Stimulated activated CD4-positive, alpha-beta T cell treated with anti-CD3 and anti-CD28 coated beads, Interleukin-4, amount 100 ng/mL, for 1 hour (primary cell): ENCODE results near the gene SYMPK.

Experiments used
- DNase-seq: peaks from one replicate; pipeline ENCODE4 v3.0.0-alpha.2; 2020

The SYMPK gene

GRCh38 chr19:45866400-45867176, 3.6 kb upstream of the SYMPK start:
- no peak for DNase-seq

GRCh38 chr19:45865269-45865948, 2.5 kb upstream of the SYMPK start:
- DNase-seq, result no peak

DNA sequence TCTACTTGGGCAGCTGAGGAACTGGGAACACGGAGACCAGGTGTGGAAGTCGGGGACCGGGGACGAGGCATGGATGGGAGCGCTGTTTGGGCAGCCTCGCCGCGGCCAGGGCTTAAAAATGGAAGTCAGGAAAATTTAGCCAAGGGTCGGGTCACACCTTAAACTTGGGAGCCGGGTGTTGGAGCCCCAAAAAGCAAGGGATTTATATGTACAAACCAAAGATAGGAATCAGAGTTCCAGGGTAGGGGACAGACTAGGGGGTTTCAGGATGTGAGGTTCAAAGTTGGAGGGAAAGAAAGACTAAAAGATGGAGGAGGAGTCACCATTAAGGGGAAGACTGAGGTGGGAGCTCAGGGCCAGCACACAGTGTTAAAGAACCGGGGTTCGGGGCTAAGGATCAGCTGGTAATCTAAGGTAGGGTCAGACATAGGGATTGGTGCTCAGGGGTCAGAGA, 1.7 kb upstream of the SYMPK start:
- DNase-seq, result no peak

GRCh38 chr19:45863840-45864628, 1.1 kb upstream of the SYMPK start, which contains the start of gene FOXA3:
TSS of gene FOXA3 (plus strand) at chr19:45864326. CDS start at chr19:45864457, 131 bp downstream.
- peak; percentile 60 for DNase-seq

DNA sequence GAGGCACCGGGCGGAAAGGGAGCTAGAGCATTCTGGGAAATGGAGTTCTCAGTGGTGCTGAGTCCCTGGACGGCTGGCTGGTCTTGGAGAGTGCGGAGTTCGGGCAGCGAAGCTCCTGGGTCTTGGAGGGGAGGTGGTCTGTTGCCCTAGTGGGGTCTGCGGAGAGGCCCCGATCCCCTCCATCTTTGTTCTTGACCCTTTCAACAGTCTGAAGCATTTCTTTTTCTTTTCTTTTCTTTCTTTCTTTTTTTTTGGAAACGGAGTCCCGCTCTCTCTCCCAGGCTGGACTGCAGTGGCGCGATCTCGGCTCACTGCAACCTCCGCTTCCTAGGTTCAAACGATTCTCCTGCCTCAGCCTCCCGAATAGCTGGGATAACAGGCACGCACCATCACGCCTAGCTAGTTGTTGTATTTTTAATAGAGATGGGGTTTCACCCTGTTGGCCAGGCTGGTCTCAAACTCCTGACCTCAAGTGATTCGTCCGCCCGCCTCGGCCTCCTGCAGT, 440 bp upstream of the SYMPK start:
- DNase-seq, result no peak

- no peak for DNase-seq
These were observed 730 bp downstream of the SYMPK start for GRCh38 chr19:45862271-45862563.

- DNase-seq, result no peak
These were observed 2.3 kb downstream of the SYMPK start for GRCh38 chr19:45860359-45861259.

DNA sequence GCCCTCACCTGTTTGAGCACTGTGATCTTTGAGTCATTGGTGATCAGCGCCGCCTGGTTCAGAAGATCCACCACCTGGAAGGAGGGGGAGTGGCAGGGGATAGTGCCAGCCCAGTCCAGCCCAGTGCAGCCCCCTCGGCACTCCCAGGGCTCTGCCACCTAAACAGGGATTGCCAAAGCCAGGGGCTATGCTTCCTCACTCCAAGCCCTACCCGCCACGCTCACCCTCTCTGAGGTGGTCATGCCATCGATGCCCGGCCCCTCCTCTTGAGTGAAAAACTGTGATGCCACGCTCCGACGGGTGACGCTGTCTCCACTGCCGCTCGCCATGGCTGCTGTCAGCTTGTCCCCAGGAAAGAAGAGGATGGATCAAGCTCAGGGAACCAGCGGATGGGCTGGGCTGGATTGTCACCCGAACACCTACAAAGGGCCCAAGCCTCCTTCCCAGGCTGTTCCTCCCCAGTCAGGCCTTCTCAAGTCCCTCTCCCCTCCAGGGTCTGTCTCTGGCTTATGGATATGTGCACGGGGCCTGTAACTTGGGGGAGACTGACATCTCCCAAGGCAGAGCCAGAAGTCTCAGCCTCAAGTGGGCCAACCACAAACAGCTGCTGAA, 8.7 kb downstream of the SYMPK start:
- no peak for DNase-seq

DNA sequence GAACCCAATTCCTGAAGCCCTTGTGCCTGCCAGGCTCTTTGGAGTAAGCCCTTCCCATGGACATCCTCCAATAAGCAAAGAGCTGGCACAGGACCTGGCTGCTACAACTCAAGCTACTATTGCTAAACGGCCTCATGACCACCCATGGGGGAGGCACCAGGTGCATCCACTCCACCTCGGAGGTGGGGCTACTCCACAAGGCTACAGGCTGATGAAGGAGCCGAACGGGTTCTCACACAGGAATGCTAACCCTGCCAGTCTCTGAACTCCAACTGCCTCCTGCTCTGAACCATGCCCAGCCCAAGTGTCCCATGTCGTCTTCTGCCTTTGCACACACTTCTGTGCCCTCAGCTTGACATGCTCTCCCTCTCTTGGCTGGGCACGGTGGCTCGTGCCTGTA, 10.0 kb downstream of the SYMPK start:
- DNase-seq, result no peak

DNA sequence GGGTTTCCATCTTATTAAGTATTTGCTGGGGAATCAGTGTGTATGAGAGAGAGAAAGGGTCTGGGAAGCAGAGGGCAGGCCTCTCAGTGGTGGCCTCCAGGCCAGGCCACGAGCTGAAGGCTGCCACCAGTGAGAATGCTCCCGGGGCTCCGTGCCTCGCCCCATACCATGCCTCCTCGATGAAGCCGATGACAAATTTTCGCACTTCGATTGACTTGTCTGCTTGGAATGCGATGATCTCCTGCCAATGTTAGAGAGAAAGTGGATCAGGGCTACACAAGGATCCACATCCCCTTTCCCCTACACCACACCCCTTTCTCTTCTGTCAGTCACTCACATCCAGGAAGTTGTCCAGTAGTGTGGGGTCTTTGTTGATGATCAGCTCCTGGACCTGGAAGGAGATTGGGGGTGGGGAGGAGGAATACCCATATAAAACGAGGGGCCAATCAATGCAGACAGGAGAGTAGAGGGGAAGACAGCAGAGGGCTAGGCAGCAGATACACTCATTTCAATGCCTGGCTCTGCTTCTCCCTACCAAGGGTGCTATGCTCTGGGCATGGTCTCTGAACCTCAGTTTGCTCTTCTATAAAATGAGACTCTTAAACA, 10.7 kb downstream of the SYMPK start:
- DNase-seq, result no peak

DNA sequence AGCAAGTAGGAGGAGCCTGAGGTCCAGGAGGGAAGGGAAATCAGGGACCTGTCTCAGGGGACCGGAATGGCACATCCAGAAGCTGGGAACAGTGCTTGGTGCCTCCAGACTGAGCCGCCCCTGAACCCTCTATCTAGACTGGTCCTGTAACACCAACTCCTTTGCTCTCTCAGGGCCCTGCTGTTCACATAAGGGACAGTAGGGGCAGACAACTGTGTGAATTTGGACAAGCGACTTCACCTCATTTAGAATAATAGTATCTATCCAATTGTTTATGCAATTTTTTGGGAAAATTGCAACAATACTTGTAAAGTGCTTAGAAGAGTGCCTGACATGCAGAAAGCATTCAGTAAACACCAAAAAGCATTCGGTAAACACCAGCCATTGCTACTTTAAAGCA, 14.0 kb downstream of the SYMPK start:
- no peak for DNase-seq

- no peak for DNase-seq
These were observed 15.3 kb downstream of the SYMPK start for GRCh38 chr19:45847663-45848062.

DNA sequence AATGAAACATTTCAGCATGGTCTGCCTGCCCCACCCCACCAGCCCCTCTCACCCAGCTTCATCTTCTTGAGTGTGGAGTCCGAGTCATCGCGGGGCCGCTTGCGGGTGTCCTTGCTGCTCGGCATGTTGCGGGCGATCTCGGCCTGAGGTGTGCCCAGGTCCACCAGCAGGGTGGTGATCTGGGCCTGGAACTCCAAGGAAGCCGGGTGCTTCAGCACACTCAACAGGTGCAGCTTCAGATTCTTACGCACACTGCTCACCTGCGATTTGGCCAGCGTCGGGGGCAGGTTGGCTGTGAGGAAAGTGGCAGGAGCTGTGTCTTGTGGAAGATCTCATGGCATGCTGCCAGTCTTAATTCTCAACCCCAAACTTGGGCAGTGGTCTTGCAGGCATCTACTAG, 20.7 kb downstream of the SYMPK start:
- DNase-seq, result no peak

GRCh38 chr19:45834970-45835369, 28.0 kb downstream of the SYMPK start:
- DNase-seq, result no peak

DNA sequence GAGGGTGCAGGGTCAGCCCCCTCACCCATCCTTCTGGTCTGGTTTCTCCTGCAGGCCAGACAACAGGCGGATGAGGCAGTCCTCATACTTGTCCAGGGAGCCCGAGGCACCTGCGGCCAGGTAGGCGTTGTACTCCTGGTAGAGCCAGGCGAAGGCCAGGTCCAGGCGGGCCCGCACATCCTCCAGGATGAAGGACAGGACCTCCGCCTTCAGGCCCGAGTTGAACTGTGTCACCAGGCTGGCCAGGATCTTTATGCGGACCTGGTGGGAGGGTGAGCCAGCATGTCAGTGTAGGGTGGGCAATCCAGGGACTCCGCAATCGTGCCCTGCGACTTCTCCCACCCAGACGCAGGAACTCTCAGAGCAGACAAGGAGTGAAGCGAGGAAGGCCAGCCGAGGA, 34.0 kb downstream of the SYMPK start:
- DNase-seq, result no peak

DNA sequence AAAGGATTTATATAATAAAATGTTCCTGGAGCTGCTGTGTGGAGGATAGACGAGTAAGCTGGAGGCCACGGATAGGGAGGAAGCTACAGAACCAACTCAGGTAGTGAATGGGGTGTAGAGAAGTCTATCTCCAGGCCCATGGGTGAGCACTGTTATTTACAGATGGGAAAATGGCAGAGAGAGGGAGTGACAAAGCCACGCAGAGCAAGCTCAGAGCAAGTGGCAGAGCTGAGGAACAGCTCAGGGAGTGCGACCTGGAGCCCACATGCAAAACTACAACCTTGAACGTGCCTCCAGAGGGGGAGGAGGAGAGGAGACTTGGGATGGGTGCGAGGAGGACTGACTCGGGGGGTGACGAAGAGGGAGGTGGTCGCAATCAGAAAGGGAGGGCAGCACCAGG, 34.4 kb downstream of the SYMPK start:
- no peak for DNase-seq

DNA sequence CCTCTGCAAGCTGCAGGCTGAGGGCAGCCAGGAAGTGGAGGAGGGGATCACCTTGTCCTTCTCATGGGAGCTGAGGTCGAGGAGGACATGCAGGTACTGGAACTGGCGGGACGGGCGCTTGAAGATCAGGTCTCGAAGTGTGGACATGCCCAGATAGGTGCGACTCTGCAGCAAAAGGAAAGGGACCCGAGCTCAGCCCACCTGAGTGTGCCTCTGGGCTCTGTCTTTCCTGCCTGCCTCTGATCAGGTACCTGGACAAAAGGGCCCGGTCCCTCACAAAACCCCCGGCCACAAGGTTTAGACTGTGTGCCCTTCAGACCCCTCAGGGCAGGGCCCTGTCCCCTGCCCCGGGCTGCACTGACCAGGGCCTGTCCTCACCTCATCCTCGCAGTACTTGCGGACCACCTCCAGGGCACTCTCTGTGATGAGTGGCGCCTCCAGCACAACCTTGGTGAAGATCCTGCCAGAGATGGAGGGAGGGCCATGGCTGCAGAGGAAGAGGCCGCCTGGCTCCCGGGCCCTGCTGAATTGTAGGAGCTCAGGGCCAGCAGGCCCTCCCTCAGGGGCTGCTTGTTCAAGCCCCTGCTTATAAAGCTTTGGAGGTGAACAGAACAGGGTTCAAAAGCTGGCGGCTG, 35.4 kb downstream of the SYMPK start:
- no peak for DNase-seq

DNA sequence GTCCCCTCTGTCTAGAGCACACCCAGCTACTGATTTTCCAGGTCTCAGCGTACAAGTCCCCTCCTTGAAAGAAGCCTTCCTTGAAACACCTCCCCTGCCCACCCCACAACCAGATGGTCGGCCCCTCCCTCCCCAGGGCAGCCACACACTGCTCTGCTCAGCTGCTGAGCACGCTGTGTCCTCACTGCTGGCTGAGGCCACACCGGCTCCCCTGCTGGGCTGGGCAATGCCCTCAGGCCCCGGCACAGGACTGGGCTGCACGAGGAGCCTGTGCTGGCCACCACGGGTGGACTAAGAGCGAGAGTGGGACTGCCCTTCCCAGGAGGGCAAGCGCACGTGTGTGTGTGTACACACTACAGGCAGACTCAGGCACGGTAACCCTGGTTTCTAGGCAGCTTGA, 36.0 kb downstream of the SYMPK start:
- no peak for DNase-seq

DNA sequence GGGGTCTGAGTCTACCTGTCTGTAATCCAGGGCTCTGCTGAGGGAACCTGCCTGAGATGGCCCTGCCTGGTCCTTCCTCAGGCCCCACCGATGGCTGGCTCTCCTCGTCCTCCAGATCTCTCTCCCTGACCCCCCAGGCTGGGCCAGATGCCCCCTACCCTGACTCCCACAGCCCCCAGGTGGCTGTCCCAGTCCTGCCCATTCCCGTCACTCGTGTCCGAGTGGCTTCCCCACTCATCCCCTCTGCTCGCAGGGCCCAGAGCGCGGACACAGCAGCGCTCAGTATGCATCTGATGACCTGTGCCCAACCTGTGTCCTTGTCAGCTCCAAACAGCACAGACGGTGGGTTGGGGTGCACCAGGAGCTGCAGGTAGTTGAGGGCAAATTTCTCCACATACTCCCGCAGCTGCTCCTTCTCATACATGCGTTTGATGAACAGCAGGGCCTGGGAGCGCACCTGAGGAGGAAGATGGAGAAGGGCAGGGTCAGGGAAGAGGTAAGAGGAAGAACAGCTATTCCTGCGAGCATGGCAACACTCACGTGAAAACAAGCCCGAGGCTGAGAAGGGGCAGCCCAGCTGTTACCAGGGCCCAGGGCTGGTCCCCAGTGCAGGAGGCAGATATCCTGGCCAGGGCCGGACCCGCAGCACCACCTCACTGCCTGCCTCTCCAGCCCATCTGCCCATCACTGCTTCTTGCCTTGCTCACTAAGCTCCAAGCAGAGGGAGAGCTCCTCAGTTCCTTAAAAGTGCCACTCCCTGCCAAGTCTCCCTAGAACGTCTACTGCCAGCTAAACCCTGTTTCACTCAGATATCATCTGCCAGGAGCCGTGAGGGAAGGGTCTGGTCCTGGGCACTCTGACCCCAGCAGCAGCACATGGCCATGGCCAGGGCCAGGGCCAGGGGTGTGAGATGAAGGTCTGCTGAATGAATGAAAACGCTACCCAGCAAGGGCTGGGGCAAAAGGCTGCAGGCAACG, 36.7 kb downstream of the SYMPK start:
- no peak for DNase-seq

DNA sequence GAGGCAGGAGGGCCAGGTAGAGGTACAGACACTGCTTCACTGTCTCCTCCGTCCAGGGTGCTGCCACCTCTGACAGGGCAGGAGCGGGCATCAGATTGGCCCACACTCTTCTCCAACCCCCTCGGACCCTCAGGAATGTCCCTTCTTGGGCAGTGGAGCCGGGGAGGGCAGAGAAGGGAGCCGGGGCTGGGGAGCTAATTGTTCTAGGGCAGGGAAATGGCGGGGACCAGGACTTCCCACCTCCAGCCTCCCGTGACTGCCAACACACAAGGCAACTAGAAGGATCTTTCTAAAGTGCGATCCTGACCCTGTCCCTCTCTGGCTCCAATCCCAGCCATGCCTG, 37.7 kb downstream of the SYMPK start:
- no peak for DNase-seq
